ENCODE data around the gene SCARF2.

Gene SCARF2

DNA sequence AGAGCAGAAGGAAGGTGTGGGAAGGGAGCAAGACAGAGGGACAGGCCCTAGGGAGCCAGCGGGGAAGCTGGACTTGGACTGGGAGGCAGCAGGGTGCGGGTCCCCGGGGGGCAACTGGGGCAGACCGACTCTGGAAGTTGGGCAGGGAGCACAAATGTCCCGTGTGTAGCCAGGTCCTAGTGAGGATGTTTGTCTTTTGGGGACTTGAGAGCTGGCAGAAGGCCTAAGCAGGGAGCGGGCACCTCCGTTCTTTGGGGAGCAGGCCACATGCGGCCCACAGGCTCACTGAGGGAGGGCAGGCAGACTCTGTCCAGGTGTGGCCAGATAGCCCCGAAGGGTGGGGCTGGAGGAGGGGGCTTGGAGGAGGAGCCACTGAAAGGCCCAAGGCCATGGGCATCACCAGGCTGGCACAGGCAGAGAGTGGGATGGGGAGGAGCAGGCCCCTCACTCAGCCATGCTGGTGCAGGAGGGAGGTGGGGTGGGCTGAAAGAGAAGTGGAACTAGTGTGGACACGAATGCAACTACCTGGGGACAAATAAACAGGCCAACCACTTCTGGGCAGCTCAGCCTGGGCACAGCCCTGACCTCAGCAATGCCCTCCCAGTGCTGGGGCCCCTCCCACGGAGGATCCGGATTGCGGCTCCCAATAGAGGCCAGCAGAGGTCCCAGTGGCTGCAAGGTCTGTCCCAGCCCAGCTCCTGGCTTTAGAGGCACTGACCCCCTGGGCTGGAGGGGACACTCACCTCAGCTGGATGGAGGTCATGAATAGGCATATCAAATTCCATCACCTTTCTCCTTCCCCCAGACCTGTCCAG lies 1.3 kb upstream of the SCARF2 start:
- DNase-seq, result no peak

DNA sequence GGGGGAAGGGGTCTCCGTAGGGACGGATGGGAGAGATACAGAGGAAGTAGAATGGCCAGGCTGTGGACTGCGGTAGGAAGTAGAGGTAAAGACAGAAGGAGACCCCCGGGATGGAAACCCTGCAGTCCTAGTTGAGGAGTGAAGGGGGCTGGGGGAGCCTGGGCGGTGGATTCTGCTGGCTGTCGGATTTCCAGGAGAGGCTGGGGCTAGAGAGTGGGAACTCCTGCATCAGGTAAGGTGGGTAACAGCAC lies 727 bp upstream of the SCARF2 start:
- DNase-seq, result no peak

DNA sequence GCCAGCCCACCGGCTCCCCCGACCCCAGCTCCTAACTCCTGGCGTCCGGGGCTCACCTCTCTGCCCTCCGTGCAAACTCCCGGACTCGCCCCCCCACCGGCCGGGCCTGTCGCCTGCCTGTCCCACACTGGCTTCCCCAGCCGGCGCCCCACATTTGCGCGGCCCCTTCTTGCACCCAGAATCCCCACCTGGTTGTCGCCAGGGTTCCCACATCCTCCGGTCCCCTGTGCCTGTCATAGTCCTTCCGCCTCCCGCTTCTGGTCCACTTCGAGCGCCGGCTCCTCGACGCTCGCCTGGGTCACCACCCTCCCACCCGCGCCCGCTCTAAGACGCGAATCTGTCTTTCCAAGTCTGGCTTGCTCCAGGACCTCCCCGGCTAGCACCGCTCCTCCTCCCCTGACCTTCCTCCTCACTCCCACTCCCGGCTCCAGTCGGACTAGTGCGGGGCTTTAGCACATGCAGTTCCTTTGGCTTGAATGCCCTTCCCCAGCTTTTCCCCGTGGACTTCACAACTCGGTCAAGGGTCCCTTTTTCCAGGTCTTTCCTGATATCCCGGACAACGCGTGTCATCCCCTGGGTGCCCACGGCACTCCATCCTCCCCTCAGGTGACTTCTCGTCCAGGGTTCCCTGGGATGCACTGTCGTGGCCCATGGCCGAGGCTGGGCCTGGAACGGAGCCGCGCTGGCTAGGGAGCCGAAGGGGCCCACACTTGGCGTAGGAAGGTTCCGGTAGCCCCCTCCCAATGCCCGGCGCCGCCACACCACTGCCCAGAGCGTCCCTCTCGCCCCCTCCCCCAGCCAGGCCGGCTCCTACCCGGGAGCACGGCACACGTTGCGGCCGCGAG lies 635 bp downstream of the SCARF2 start:
- DNase-seq, result no peak

DNA sequence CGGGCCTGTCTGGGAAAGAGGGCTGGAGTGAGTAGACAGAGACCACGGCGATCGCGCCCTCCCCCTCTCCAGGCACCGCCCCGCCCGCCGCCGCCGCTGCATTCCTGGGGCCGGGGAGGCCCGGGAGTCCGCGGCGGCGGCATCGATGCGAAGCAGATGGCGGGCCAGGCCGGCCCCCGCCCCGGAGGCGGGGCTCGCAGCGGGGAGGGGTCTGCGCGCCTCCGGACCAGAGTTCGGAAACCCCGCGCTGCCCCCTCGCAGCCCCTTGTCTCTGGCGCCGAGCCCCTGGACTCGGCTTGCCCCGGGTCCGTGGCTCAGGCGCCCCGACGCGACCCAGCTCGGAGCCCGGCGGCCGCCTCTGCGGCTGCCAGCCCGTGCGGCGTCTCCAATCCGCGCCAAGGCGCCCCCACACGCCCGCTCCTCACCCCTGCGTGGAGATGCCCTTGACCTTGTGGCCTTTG lies 1.3 kb downstream of the SCARF2 start:
- no peak for DNase-seq

DNA sequence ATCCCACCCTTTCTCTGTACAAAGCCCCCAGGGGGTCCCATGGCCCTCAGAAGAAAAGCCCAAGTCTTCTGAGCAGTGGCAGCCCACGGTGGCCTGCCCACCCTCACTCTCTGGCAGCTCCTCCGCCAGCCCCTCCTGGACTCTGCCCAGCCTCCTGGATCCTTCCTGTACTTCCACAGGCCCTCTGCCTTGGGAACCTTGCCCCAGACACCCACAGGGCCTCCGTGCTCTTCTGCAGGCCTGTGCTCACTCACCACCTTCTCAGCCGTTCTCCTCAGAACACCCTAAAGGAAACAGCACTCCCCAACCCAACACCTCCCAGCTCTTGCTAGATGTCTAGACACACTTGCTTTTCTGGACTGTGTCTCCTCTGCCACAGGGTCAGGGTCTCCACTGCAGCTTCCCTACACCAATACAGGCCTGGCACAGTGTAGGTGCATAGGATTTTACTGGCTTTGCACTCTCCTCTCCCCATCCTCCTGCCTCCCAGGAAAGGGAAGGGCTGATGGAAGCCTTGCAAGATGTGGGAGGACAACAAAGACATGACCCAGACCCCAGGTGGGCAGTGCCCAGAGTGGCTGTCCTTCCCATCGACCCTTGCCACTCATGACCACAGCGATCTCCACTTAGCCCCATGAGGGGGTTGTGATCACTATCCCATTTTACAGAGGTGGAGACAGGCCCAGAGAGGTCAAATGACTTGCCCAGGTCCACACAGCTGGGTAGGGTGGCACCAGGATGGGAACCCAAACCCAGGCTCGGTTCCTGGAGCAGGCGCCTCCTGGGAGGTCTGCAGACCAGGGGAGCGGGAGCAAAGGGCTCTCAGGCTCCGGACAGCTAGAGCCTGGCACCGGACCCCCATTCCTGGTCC lies 2.0 kb downstream of the SCARF2 start:
- no peak for DNase-seq

- no peak for DNase-seq
Measured at GRCh38 chr22:20434773-20435172, 2.9 kb downstream of the SCARF2 start.

- no peak for DNase-seq
Measured at GRCh38 chr22:20434264-20434751, 3.3 kb downstream of the SCARF2 start.

- no peak for DNase-seq
Measured at GRCh38 chr22:20433686-20434241, 3.9 kb downstream of the SCARF2 start.

DNA sequence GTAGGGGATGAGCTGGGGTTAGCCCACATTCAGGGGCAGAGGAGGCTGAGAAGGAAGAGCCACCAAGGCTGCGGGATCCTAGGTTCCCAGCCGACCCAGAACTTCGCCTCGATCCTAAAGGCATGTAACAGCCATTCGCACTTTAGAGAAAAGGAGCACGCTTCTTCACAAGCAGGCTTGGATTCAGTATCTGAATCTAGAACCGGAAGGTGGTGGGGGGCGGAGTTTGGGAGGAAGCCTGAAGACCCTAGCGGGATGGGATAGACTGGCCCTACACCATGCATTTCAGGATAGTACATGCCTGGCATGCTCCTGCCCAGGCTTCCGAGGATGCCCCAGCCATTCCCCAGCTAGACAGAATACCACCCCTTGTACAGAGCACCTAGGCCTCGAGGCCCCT lies 4.4 kb downstream of the SCARF2 start:
- no peak for DNase-seq

DNA sequence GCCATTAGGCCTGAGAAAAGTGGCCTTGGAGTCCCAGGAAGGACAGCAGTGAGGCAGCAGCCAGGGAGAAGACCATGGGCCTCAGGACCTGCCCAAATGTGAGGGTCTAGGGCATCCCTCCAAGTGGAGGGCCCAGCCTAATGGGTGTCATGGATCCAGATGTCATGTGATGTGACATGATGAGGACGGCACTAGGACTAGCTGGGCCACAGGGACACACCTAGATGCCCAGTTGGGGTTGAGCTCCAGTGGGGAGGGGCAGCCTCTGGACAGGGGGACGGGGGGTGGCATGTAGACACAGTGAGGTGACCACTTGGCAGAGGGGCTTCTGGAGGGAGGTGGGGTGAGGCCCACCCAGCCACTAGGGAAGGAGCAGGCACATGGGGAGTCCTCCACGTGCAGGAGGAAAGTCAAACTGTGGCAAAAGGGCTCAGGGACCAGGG lies 5.4 kb downstream of the SCARF2 start:
- no peak for DNase-seq

DNA sequence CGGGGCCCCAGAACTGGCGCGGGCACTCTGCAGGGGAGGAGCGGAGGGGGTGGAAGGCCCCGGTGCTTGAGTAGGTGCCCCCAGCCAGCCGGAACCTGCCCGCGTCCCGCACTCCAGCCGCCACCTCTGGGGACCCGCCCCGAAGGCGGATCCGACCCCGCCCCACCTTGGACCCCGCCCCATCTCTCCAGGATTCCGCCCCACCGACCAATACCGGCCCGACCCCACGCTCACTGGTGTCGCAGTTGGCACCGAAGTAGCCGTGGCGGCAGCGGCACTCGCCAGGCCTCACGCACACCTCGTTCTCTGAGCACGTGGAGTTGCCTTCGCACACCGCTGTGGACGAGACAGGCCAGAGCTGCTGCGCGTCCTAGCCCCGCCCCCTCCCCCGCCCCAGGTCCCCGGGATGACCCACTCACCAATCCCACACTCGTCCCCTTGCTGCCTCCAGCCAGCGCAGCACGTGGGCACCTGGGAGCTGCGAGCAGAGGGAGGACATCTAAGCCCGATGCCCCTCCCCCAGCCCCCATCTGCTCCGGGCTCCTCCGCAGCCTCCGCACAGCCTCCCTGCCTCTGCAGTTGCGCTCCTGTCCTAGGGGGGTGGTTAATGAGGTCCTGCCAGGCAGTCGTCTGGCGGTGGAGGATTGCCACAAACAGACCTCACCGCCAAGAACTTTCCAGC lies 6.0 kb downstream of the SCARF2 start:
- DNase-seq, result no peak

DNA sequence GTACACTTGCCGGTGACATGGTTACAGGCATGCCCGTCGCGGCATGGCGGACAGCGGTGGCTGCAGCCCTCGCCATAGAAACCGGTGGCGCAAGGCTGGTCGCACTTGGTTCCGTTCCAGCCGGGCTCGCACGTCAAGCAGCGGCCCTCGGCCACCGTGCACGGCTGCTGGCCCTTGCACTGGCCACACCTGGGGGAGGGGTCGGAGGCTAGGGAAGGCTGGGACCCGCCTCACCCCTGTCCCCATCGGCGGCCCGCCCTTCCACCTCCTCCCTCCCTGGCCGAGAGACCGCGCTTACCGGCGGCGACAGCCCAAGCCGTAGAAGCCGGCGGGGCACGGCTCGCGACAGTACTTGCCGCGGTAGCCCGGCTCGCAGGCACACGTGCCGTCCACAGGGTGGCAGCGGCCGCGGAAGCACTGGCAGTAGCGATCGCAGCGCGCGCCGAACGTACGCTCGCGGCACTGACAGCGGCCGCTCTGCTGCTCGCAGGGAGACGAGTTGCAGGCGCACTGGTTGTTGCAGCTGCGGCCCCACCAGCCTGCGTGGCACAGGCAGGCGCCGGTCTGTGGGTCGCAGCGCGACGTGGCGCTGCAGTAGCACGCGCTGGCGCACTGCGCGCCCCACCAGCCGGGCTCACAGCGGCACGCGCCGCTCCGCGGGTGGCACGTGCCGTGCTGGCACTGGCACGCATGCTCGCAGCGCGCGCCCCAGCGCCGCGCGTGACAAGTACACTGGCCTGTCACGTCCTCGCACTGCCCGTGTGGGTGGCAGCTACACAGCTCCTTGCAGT lies 6.7 kb downstream of the SCARF2 start:
- DNase-seq, result peak; percentile 75

DNA sequence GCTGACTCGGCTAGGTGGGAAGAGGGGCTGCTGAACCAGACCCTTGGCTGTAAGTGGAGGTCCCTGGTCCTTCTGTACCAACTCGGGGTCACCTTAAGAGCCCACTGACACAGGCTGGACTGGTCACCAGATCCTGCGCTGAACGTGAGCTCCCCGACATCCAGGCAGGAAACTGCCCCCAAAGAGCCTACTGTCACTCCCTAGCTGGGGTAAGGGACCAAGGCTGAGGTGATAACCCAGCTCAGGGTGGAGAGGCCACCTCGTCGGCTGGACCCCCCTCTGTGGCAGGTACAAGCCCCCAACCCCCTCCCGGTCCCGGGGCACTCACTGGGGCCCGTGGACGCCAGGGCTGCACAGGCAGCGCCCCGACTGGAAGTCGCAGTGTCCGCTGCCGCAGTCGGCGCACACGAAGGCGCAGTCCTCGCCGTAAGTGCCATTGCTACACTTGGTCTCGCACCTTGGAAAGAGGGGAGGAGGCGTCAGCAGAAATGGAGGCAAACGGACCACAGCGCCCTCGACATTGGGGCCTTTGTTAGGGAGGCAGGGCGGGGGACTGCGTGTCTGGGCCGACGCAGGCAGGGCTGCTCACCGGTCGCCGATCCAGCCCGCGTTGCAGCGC lies 7.4 kb downstream of the SCARF2 start:
- no peak for DNase-seq

GRCh38 chr22:20429254-20430100 lies 8.1 kb downstream of the SCARF2 start:
- peak; percentile 80 for DNase-seq

DNA sequence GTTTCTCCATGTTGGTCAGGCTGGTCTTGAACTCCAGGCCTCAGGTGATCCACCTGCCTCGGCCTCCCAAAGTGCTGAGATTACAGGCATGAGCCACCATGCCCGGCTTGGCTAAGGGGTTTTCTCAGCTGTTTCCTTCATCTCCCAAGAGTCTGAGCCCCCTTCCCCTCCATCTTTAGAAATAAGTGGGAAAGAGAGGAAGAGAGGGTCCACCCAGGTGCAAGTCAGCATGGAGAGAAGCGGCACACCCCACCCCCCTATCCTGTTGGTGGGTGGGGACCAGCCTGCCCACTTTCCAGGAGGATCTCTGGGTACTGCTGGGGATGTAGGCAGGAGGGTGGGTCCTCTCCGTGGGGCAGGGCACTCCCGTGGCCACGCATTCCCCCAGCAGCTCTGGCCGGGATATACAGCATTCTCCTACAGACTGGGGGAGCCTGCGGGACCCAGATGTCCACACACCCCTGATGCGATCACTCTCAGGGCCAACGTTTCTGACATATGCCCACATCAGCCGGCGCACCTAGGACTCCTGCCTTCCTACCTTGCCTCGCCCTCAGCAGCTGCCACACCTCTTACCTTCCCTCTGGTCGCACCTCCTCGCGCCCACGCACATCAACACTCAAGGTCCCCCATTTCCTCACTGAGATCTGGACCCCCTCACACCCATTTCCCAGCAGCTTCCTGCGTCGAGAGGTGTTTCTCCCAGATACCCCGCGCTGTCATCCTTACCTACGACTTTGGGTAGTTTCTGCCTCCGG lies 8.9 kb downstream of the SCARF2 start:
- DNase-seq, result no peak

DNA sequence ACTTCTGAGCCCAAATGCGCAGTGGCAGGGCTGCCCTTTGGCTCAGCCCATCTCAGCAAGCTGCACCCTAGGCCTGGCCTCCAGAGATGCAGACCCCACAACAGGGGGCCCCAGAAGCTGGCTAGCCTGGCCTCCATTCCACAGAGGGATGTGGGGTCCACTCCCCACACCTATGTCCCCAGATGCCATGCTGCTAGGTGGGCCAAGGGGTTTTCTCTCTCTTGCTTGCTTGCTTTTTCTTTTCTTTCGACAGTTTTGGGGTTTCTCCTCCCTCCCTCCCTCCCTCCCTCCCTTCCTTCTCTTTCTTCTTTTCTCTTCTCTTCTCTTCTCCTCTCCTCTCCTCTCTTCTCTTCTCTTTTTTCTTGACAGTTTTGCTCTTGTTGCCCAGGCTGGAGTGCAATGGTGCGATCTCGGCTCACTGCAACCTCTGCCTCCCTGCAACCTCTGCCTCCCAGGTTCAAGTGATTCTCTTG lies 9.6 kb downstream of the SCARF2 start:
- no peak for DNase-seq

DNA sequence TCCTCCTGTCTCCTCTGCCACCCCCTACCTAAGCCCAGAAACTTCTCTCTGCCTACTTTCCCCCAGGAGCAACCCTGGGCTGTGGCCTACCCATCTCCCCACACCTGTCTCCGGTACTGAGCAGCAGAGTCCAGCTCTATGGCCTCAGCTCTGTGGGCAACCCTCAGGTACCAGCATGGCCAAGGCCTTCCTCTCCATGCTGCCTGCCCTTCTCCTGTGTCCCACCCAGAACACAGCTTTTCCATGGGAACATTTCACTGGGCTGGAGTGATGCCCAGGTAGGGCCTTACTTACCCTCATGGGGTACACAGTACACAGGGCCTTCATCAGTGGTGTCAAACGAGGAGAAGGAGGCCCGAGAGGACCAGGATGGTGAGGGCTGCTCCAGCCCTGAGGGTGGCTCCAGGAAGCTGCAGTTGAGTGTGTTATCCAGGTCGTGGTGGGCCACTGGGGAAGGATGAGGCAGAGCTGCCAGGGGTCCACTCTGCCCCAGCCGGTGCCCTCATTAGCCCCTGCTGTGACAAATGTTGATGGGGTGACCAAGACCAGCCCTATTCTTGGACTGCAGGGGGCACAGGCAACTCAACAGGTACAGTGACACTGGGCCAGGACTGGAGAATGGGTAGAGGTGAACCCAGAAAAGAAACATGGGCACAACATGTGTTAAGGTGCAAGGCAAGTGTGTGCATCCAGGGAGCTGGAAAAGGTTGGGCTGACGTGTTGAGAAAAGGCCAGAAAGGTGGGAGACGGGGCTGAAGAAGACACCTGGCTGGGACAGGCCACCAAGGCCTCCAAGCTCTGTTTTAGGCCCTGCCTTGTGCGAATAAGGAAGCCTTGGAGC lies 10.3 kb downstream of the SCARF2 start:
- no peak for DNase-seq

- no peak for DNase-seq
Measured at GRCh38 chr22:20426259-20426615, 11.4 kb downstream of the SCARF2 start.
